Measurements from ENCODE around the gene SLC45A1.
"Not testable (repeated sequence)": the region's sequence is repeated elsewhere in the genome, so short reads cannot be mapped to it uniquely, and the experiment has no call there.

The SLC45A1 gene

GRCh38 chr1:8367571-8368194 is 49.8 kb downstream of the SLC45A1 start:
- DNase-seq (ENCODE audit: low spot score) = no peak

GRCh38 chr1:8368956-8369639 is 51.2 kb downstream of the SLC45A1 start:
- no peak for DNase-seq (ENCODE audit: low spot score)

GRCh38 chr1:8370046-8370881 is 52.4 kb downstream of the SLC45A1 start:
- no peak for DNase-seq (ENCODE audit: low spot score)

- no peak for DNase-seq (ENCODE audit: low spot score)
These were observed 53.0 kb downstream of the SLC45A1 start for GRCh38 chr1:8370905-8371315.

- no peak for DNase-seq (ENCODE audit: low spot score)
These were observed 53.6 kb downstream of the SLC45A1 start for GRCh38 chr1:8371372-8371991.

- no peak for DNase-seq (ENCODE audit: low spot score)
These were observed 55.2 kb downstream of the SLC45A1 start for GRCh38 chr1:8373125-8373524.

GRCh38 chr1:8373581-8374241 is 55.8 kb downstream of the SLC45A1 start:
- peak; percentile 63 for DNase-seq (ENCODE audit: low spot score)

GRCh38 chr1:8374356-8374755 is 56.4 kb downstream of the SLC45A1 start:
- no peak for DNase-seq (ENCODE audit: low spot score)

GRCh38 chr1:8374812-8375211 is 56.9 kb downstream of the SLC45A1 start:
- no peak for DNase-seq (ENCODE audit: low spot score)

GRCh38 chr1:8376358-8376840 is 58.5 kb downstream of the SLC45A1 start:
- no peak for DNase-seq (ENCODE audit: low spot score)

- DNase-seq (ENCODE audit: low spot score) = no peak
These were observed 59.5 kb downstream of the SLC45A1 start for GRCh38 chr1:8377271-8377981.

- DNase-seq (ENCODE audit: low spot score) = no peak
These were observed 60.3 kb downstream of the SLC45A1 start for GRCh38 chr1:8378178-8378577.

- DNase-seq (ENCODE audit: low spot score) = no peak
These were observed 61.1 kb downstream of the SLC45A1 start for GRCh38 chr1:8378981-8379470.

- no peak for DNase-seq (ENCODE audit: low spot score)
These were observed 61.7 kb downstream of the SLC45A1 start for GRCh38 chr1:8379513-8380186.

- DNase-seq (ENCODE audit: low spot score) = not testable (repeated sequence)
These were observed 62.4 kb downstream of the SLC45A1 start for GRCh38 chr1:8380310-8380709.

GRCh38 chr1:8381618-8382017 is 63.7 kb downstream of the SLC45A1 start:
- no peak for DNase-seq (ENCODE audit: low spot score)

- DNase-seq (ENCODE audit: low spot score) = peak; percentile 71
These were observed 64.2 kb downstream of the SLC45A1 start for GRCh38 chr1:8382051-8382505.

- no peak for DNase-seq (ENCODE audit: low spot score)
These were observed 64.9 kb downstream of the SLC45A1 start for GRCh38 chr1:8382608-8383505.

- no peak for DNase-seq (ENCODE audit: low spot score)
These were observed 66.2 kb downstream of the SLC45A1 start for GRCh38 chr1:8384088-8384487.
